Measurements from ENCODE around the gene DPP3.
"Not testable (repeated sequence)": the region's sequence is repeated elsewhere in the genome, so short reads cannot be mapped to it uniquely, and the experiment has no call there.

DPP3 gene

GRCh38 chr11:66480117-66480938 is at the start of gene DPP3:
Gene DPP3, plus strand, starts transcription at chr11:66480434. Its CDS starts 1,767 bp downstream, at chr11:66482201.
- peak; percentile 68 to 96 (median 88) for DNase-seq

DNA sequence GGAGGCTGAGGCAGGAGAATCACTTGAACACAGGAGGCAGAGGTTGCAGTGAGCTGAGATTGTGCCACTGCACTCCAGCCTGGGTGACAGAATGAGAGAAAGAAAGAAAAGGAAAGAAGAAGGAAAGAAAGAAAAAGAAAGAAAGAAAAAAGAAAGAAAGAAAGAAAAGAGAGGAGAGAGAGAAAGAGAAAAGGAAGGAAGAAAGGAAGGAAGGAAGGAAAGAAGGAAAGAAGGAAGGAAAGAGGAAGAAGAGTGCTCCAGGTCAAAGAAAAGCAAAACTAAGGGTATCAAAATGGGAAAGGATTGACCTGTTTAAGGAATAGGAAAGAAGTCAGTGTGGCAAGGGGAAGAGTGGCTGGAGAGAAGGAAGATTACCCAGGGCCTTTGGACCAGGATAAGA is 48.9 kb upstream of the DPP3 start:
- DNase-seq = not testable (repeated sequence)

DNA sequence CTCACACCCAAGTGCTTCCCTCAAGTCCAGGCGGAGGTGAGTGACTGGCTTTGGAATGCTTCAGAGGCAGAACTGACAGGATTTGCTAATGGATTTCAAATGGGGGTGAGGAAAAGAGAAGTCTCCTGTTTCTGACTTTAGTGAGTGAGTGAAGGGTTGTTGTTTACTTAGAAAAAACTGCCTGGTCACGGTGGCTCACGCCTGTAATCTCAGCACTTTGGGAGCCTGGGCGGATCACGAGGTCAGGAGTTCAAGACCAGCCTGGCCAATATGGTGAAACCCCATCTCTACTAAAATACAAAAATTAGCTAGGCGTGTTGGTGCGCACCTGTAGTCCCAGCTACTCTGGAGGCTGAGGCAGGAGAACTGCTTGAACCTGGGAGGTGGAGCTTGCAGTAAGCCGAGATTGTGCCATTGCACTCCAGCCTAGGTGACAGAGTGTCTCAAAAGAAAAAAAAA is 48.3 kb upstream of the DPP3 start:
- DNase-seq = not testable (repeated sequence)

- DNase-seq = no peak
These were observed 47.6 kb upstream of the DPP3 start for GRCh38 chr11:66432597-66432996.

- no peak for DNase-seq
These were observed 42.2 kb upstream of the DPP3 start for GRCh38 chr11:66437979-66438503.

DNA sequence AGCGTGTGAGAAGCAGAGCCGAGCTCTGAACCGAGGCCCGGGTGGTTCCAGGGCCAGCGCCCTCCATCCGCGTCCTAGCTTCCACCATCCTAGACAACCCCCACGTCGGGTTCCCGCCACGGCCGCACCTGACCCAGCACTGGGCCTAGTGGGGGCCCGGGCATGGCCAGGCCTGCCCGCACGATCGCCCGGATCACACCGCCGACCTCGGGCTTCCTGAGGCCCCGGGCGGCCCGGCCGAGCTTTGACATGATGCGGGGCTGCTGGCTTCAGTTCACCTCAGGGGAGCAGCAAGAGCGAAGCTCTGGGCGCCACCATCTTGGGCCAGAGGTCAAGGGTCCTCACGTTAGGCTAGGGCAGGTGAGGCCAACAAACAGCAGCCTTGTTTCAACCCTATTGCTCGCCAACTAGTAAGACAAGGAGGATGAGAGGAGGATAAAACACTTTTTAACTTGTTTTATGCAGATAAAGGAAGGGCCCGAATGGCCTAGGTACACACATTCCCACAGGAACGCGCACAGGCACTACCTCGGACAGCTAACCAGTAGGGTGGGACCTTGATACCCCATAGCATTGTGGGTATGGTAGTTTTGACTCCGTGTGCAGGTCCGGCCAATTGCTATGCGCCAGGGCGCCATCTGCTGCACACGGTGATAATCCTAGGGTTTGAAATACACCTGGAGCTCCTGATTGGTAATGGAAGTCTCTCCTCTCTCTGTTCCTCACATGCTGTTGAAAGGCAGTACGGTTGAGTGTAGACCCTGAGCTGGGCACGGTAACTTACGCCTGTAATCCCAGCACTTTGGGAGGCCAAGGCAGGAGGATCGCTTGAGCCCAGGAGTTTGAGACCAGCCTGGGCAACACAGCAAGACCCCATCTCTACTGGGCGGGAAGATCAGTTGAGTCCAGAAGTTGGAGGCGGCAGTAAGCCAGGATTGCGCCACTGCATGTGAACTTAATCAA is 41.4 kb upstream of the DPP3 start, which contains the start of gene MRPL11:
Gene MRPL11 (minus strand): TSS at position 345 of the 963 bp plus-strand sequence. CDS start 94 bp downstream, at position 251.
- peak; percentile 59 to 84 (median 72) for DNase-seq

DNA sequence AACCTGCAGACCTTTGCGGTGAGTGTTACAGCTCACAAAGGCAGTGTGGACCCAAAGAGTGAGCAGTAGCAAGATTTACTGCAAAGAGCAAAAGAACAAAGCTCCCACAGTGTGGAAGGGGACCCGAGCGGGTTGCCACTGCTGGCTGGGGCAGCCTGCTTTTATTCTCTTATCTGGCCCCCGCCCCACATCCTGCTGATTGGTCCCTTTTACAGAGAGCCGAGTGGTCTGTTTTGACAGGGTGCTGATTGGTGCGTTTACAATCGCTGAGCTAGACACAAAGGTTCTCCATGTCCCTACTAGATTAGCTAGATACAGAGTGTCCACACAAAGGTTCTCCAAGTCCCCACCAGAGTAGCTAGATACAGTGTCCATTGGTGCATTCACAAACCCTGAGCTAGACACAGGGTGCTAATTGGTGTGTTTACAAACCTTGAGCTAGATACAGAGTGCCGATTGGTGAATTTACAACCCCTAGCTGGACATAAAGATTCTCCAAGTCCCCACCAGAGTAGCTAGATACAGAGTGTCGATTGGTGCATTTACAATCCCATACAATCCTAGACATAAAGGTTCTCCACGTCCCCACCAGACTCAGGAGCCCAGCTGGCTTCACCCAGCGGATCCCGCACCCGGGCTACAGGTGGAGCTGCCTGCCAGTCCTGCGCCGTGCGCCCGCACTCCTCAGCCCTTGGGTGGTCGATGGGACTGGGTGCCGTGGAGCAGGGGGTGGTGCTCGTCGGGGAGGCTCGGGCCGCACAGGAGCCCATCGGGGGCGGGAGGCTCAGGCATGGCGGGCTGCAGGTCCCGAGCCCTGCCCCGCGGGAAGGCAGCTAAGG is 39.9 kb upstream of the DPP3 start:
- DNase-seq = not testable (repeated sequence)

DNA sequence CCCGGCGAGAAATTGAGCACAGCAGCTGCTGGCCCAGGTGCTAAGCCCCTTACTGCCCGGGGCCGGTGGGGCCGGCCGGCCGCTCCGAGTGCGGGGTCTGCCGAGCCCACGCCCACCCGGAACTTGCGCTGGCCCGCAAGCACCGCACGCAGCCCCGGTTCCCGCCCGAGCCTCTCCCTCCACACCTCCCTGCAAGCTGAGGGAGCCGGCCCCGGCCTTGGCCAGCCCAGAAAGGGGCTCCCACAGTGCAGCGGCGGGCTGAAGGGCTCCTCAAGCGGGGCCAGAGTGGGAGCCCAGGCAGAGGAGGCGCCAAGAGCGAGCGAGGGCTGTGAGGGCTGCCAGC is 39.3 kb upstream of the DPP3 start:
- not testable (repeated sequence) for DNase-seq

GRCh38 chr11:66443602-66444001 is 36.6 kb upstream of the DPP3 start:
- no peak for DNase-seq

- DNase-seq = no peak
These were observed 33.2 kb upstream of the DPP3 start for GRCh38 chr11:66447012-66447411.

DNA sequence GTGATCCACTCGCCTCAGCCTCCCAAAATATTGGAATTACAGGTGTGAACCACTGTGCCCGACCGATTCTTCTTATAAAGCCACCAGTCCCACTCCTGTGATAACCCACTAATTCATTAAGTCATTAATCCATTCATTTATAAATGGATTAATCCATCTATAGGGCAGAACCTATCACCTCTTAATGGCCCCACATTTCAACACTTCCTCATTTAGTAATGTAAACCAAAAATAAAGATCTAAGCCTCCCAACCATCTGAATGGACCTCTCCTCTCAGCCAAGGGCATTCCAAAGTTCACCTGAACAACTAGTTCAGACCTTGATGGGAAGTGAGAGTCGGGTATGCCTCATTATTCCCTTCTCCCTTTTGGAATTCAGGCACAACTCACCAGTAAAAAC is 31.7 kb upstream of the DPP3 start:
- no peak for DNase-seq

GRCh38 chr11:66450560-66450959 is 29.7 kb upstream of the DPP3 start:
- no peak for DNase-seq

DNA sequence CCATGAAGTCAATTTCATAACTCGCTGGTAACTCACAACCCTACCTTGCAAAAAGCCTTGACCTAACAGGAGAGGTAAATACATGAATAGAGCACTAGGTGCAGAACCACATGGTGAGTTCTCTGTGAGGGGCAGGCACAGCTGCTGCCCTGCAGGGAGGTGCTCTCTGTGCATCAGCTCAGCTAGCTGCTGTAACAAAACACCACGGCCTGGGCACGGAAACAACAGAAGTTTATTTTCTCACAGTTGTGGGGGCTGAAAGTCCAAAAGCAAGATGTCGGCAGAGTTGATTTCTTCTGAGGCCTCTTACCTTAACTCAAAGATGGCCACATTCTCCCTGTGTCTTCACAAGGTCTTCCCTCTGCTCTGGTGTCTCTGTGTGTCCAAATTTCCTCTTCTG is 28.6 kb upstream of the DPP3 start:
- DNase-seq = no peak

DNA sequence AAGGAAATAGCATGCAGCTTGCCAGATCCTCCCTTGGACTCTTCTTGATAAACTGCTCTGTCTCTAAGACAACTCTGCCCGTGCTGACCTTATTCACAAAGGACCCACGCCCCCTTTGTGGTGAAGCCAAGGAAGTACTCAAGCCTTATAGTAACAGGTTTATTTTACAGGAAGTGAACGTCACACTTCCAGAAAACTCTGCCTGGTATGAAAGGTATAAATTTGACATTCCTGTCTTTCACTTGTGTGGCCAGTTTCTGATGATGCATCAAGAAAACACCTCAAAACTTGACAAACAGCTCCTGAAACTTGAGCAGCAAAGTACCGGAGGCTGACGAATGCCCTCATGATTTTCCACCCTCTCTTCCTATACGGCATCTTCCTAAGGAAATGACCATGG is 26.0 kb upstream of the DPP3 start:
- no peak for DNase-seq

DNA sequence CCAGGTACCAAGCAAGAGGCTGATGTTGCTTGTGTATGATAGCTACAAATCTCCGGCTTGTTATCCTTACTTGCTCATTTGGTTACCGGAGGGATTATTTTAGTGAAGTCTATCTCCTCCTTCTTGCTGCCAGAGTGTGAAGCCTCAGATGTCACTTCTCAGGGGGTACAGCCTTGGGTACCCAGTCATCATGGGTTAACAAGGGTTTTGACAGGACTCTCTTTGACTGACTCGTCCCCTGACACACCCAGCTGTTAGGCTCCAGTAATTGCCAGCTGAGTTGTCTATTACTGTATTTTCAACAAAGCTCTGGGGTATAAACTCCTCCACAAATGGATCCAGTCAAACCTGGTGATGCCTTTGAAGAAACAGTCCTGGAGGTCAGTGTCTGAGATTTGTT is 25.4 kb upstream of the DPP3 start:
- no peak for DNase-seq

- no peak for DNase-seq
These were observed 22.4 kb upstream of the DPP3 start for GRCh38 chr11:66457826-66458225.

DNA sequence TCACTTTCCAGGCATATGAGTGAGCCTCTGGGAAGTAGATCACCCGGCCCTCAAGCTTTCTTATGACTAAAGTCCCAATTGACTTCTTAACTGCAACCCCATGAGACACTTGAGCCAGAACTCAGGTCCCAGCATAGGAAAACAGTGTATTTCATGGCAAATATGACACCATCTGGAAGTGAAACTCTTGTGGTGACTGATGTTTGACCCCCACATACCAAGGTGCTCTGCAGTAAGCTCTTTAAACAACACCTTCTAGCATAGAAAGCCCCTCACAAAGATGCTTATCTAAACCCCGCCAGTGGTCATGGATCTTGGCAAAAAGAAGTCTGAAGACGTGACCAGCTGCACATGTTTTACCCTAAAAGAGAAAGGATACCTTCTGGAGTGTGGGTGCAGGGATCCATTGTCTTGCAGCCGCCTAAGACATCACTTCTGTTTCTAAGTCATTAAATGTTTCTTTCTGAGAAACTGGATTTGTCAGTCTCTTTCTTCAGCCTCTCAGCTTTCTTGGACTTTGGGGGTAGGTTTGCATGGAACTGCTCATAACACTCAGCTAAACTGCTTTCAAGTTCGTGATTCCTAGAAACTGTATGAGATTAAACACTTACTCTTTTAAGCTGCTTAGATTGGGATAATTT is 21.0 kb upstream of the DPP3 start:
- no peak for DNase-seq

- DNase-seq = no peak
These were observed 18.2 kb upstream of the DPP3 start for GRCh38 chr11:66462010-66462409.

DNA sequence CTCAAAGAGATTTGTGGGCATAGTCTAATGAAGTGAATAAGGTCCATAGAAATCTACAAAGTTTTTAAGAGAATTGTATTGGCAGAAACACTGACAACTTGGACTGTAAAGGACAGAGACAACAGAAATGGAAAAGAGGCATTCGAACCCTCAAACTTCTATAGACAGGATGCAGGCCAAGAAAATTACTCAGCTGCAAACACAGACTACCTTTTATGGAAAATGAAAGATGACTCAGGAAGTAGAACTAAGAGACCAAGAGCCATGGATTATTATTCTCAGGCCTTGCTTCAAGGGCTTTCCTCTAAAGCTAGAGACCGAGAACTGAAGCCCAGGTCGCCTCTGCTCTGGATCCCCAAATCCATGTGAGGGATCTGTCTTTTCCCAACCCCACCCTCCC is 17.3 kb upstream of the DPP3 start:
- no peak for DNase-seq

DNA sequence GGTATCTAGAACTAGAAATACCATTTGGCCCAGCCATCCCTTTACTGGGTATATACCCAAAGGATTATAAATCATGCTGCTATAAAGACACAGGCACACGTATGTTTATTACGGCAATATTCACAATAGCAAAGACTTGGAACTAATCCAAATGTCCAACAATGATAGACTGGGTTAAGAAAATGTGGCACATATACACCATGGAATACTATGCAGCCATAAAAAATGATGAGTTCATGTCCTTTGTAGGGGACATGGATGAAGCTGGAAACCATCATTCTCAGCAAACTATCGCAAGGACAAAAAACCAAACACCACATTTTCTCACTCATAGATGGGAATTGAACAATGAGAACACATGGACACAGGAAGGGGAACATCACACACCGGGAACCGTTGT is 16.1 kb upstream of the DPP3 start:
- not testable (repeated sequence) for DNase-seq

DNA sequence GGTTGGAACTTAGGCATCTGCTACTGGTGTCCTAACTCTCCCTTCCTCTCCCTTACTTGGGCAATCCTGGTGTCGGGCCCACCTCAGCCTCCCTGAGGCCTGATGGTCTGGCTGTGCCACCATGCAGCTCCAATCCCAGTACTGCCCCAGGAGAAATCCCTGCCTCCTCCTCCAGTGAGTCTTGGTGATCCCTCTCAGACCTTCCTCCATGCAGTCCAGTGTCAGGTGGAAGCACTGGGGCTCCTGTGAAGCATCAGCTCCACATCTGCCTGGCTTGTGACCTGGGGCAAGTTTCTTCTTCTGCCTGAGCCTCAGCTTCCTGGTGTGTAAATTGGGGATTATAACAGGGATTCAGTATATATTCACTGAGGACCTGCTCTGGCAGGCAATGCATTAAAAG is 15.3 kb upstream of the DPP3 start:
- no peak for DNase-seq

All from activated naive CD4-positive, alpha-beta T cell (primary cell).